ENCODE measurements around the gene PHF24. TPM values are rescaled to one million over a fixed set of nuclear protein-coding genes. Genes with fewer than 3 reads are reported as not detected.

The PHF24 gene
- total and polyA plus RNA-seq, 10 of the 15 experiments (the other 5 are each of a cell fraction or from before 2014, with no cell fraction given) = 0.02 to 0.04 TPM; not detected in 8

DNA sequence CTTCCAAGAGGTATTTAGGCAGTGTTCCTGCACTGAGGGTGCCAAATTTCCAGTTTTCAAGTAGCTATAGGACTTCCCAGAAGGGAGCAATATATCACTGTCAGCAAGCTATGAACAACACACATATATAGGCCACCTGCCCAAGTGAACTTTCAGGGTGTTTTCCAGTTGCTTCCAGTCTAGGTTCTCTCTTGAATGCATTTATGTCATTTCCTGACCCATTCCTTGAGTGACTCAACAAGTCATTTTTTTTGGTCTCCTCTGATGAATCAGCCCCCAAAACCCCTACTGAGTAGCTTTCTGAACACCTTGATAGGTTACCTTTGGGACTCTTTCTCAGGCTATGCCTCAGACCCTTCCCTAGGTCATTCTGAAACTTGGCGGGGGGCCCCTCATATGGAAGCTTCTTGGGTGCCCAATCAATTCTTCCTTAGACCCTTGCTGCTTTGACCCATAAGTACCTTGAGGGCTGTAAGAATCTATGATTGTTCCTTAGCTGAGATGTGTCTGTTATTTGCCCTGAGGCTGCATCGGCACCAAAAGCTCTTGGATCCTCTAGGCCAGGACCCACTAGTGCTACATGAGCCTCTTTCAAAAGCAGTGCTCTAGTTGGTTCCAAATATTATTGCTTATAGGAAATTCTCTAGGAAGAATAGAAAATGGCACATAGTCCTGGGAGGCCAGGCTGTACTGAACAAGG, 43.9 kb downstream of the PHF24 start:
- ChIA-PET SMC1A (ENCODE audit: uncharacterized antibody, unreplicated experiment) (interaction anchor here (1.1 to 1.6 kb wide), 4 partner anchors 17 to 76 kb away, joined by 3 to 7 read pairs (median 5); no protein-coding TSS in a partner anchor), CTCF (interaction anchor here (0.6 to 2.0 kb wide), 10 partner anchors 11 to 219 kb away, joined by 3 to 14 read pairs (median 4); no protein-coding TSS in a partner anchor), RAD21 (ENCODE audit: unreplicated experiment) (interaction anchor here (1.0 to 2.0 kb wide), 4 partner anchors 10 to 254 kb away, joined by 3 to 5 read pairs (median 4); partner anchors contain the start of gene DNAJB5), POLR2A (interaction anchor here (0.6 to 1.5 kb wide), 3 partner anchors 8 to 93 kb away, joined by 3 to 4 read pairs (median 3); no protein-coding TSS in a partner anchor)
- FAIRE-seq (no peak), ATAC-seq (peak; percentile 83), DNase-seq (ENCODE audit: low read depth, low spot score) (no peak)
- Histone ChIP-seq H3K27me3 (replicated peaks in 1 of 2; ENCODE audit: control insufficient read depth in 2 of 2, insufficient read depth in 2 of 2, low read length in 1 of 2) (no peaks in the 10 kb centered on the region), H3K9ac (ENCODE audit: control insufficient read depth, insufficient read depth, low read length) (no peak overlapping the region), H3K4me3 (no peak overlapping the region), H4K20me1 (ENCODE audit: control insufficient read depth, insufficient read depth) (no peaks in the 10 kb centered on the region), H3K9me3 (replicated peaks; ENCODE audit: control insufficient read depth, insufficient read depth, low read length) (no peaks in the 10 kb centered on the region), H3K36me3 (ENCODE audit: control insufficient read depth in 2 of 2, insufficient read depth in 2 of 2, low read length in 1 of 2) (no peaks in the 10 kb centered on the region), H2AFZ (ENCODE audit: control insufficient read depth, low read depth, low read length) (no peak overlapping the region), H3K4me2 (ENCODE audit: control insufficient read depth, insufficient read depth) (no peak overlapping the region), H3K27ac (ENCODE audit: control insufficient read depth, insufficient read depth) (no peak overlapping the region), H3K79me2 (ENCODE audit: control insufficient read depth, insufficient read depth, low read length) (no peaks in the 10 kb centered on the region), H3K4me1 (ENCODE audit: control insufficient read depth, insufficient read depth, low read length) (peaks cover 6% of the 10 kb centered on the region; the same call in 1 of the 2 replicates)
- in situ Hi-C loops (cut with MboI) (no loop called here), intact Hi-C loops (cut with micrococcal nuclease; ENCODE audit: unreplicated experiment) (no loop called here)
- 21% methylated on average over 2 of the region's 2 CpGs for WGBS (ENCODE audit: insufficient coverage, insufficient replicate concordance, low lambda C conversion rate, missing lambda C conversion rate)
- no TSS peak for BruUV-seq (replicated peaks)
- no peak for TF ChIP-seq MYB (IDR thresholded peaks at IDR 0.05; ENCODE audit: borderline replicate concordance, low read depth, low read length)
- TF ChIP-seq SUZ12 (IDR thresholded peaks at IDR 0.05; ENCODE audit: unreplicated experiment) = no peak
- no peak; a peak in 1 of 4 replicates for TF ChIP-seq IKZF2 (IDR thresholded peaks at IDR 0.05)
- no peak for TF ChIP-seq BMI1 (IDR thresholded peaks at IDR 0.05; ENCODE audit: borderline replicate concordance)
- TF ChIP-seq JUNB (IDR thresholded peaks at IDR 0.05) = peak; percentile 88
- no peak for TF ChIP-seq RBBP5 (conservative IDR thresholded peaks at IDR 0.05)
- no peak for TF ChIP-seq KAT2A (conservative IDR thresholded peaks at IDR 0.05; ENCODE audit: control insufficient read depth, low read depth, low read length)
- TF ChIP-seq, protein P1, sequence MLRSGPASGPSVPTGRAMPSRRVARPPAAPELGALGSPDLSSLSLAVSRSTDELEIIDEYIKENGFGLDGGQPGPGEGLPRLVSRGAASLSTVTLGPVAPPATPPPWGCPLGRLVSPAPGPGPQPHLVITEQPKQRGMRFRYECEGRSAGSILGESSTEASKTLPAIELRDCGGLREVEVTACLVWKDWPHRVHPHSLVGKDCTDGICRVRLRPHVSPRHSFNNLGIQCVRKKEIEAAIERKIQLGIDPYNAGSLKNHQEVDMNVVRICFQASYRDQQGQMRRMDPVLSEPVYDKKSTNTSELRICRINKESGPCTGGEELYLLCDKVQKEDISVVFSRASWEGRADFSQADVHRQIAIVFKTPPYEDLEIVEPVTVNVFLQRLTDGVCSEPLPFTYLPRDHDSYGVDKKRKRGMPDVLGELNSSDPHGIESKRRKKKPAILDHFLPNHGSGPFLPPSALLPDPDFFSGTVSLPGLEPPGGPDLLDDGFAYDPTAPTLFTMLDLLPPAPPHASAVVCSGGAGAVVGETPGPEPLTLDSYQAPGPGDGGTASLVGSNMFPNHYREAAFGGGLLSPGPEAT (IDR thresholded peaks at IDR 0.05; ENCODE audit: low read depth) = no peak
- TF ChIP-seq, protein P2, sequence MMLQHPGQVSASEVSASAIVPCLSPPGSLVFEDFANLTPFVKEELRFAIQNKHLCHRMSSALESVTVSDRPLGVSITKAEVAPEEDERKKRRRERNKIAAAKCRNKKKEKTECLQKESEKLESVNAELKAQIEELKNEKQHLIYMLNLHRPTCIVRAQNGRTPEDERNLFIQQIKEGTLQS (IDR thresholded peaks at IDR 0.05; ENCODE audit: borderline replicate concordance, extremely low read depth, low read depth, low read length) = no peak
- no peak for TF ChIP-seq NR2F1 (conservative IDR thresholded peaks at IDR 0.05)
- TF ChIP-seq CEBPZ (IDR thresholded peaks at IDR 0.05; ENCODE audit: low read depth, low read length) = no peak
- peak; percentile 42; the same call in 1 of the 2 replicates for TF ChIP-seq ZBED1 (IDR thresholded peaks at IDR 0.05; ENCODE audit: borderline replicate concordance)
- no peak for TF ChIP-seq HCFC1 (IDR thresholded peaks at IDR 0.05; ENCODE audit: low read length)
- no peak for TF ChIP-seq PRDM15 (CRISPR knock-in tag; IDR thresholded peaks at IDR 0.05)
- no peak for TF ChIP-seq STAT1 (conservative IDR thresholded peaks at IDR 0.05)
